ENCODE measurements around the gene RGMB.

- peak; percentile 97 for TF ChIP-seq CTCF (IDR thresholded peaks at IDR 0.05)
- no peak for TF ChIP-seq ZFX (IDR thresholded peaks at IDR 0.05; ENCODE audit: borderline replicate concordance)
Measured at GRCh38 chr5:98771382-98772109, 1.9 kb upstream of the RGMB start.
